NT2/D1 (cell line): ENCODE results near the gene S1PR3.

ENCODE experiments used
- DNase-seq: peaks from one replicate; pipeline ENCODE4 v3.0.0-alpha.2; 2011; ENCODE audit warnings: low read depth, low spot score
- H3K27me3 ChIP-seq: 2 replicates; pipeline ENCODE4 v1.6.0; 2011; ENCODE audit warnings: mild to moderate bottlenecking; ENCODE audit not compliant: insufficient read length, insufficient read depth
- H3K36me3 ChIP-seq: 2 replicates; pipeline ENCODE4 v1.6.1; 2011; ENCODE audit warnings: mild to moderate bottlenecking, low read length, mixed read lengths; ENCODE audit not compliant: insufficient read depth, insufficient read length
- H3K4me1 ChIP-seq: 2 replicates; pipeline ENCODE4 v1.5.1; 2011; ENCODE audit not compliant: insufficient read depth, insufficient read length
- H3K4me3 ChIP-seq: 2 replicates; pipeline ENCODE4 v1.5.1; 2011; ENCODE audit warnings: low read depth; ENCODE audit not compliant: insufficient read length
- H3K9ac ChIP-seq: 2 replicates; pipeline ENCODE4 v1.6.0; 2011; ENCODE audit warnings: low read depth; ENCODE audit not compliant: insufficient read length
- H3K9me3 ChIP-seq: 2 replicates; pipeline ENCODE4 v1.5.1; 2011; ENCODE audit warnings: mild to moderate bottlenecking, low read length; ENCODE audit not compliant: insufficient read depth
- SUZ12 ChIP-seq: IDR thresholded peaks from 2 replicates; pipeline ENCODE4 v1.6.1; 2011; ENCODE audit not compliant: insufficient read length, insufficient read depth; ENCODE audit errors: extremely low read depth
- YY1 ChIP-seq: IDR thresholded peaks from 2 replicates; pipeline ENCODE4 v1.6.1; 2011; ENCODE audit not compliant: insufficient read length, insufficient read depth
- ZNF274 ChIP-seq: IDR thresholded peaks from 2 replicates; pipeline ENCODE4 v1.6.1; 2011; ENCODE audit warnings: mild to moderate bottlenecking, low read depth, low read length

The S1PR3 gene

DNA sequence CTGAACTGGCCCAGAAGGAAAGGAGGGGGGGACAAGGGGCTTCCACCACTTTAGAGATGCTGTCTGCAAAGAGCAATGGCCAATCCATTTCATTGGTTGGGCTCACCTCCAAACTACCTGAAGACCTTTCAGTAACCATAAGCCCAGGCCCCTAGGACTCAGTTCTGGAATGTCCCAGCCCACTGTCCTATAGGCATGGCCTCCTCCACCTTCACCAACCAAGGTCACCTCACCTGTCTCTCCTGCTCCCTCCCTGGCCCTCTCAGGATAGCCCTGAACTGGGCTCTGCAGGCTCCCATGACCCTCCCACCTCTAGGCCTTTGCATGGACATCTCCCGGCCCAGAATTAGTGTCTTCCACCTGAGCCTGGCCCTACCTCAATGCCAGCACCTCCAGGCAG lies 22.4 kb downstream of the S1PR3 start:
- Histone ChIP-seq H3K4me1 (peaks cover 7% of the 10 kb centered on the region), H3K4me3 (no peak overlapping the region), H3K36me3 (no peaks in the 10 kb centered on the region), H3K9me3 (no peaks in the 10 kb centered on the region), H3K27me3 (no peaks in the 10 kb centered on the region), H3K9ac (no peak overlapping the region)
- TF ChIP-seq SUZ12 (no peak), YY1 (no peak), ZNF274 (no peak)
- no peak for DNase-seq

GRCh38 chr9:89014153-89014552 lies 22.9 kb downstream of the S1PR3 start:
- DNase-seq: no peak
- H3K9ac ChIP-seq: no peak overlapping the region
- H3K27me3 ChIP-seq: no peaks in the 10 kb centered on the region
- TF ChIP-seq ZNF274 (no peak), YY1 (no peak)
- H3K4me1 ChIP-seq: peaks cover 7% of the 10 kb centered on the region
- no peak overlapping the region for H3K4me3 ChIP-seq
- no peaks in the 10 kb centered on the region for H3K36me3 ChIP-seq
- H3K9me3 ChIP-seq: no peaks in the 10 kb centered on the region

DNA sequence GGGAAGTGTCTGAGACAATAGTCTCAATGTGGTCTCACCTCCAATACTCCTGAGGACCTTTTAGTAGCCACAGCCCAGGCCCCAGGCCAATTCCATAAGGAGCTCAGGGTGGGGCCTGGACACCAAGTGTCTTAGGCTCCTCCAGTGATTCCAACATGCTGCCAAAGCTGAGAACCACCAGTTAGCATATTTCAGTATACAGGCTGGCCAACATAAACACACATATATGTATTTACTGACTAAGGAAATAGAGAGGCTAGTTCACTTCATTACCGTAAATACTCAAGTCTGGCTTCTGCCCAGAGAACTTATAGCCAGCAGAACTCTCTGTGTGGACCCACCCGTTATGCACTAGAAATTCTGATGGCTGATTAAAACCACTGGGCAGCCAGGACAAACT lies 24.1 kb downstream of the S1PR3 start:
- no peaks in the 10 kb centered on the region for H3K9me3 ChIP-seq
- peaks cover 7% of the 10 kb centered on the region for H3K4me1 ChIP-seq
- TF ChIP-seq YY1 (no peak), ZNF274 (no peak)
- no peaks in the 10 kb centered on the region for H3K27me3 ChIP-seq
- no peak overlapping the region for H3K4me3 ChIP-seq
- DNase-seq: no peak
- no peak overlapping the region for H3K9ac ChIP-seq
- no peaks in the 10 kb centered on the region for H3K36me3 ChIP-seq

- Histone ChIP-seq H3K36me3 (no peaks in the 10 kb centered on the region), H3K27me3 (no peaks in the 10 kb centered on the region), H3K4me3 (no peak overlapping the region), H3K9ac (no peak overlapping the region), H3K9me3 (no peaks in the 10 kb centered on the region), H3K4me1 (peaks cover 9% of the 10 kb centered on the region)
- DNase-seq: no peak
- no peak for TF ChIP-seq ZNF274
Observed at GRCh38 chr9:89020754-89021153, 29.5 kb downstream of the S1PR3 start.

- TF ChIP-seq YY1 (no peak), ZNF274 (no peak), SUZ12 (no peak)
- H3K27me3 ChIP-seq: no peaks in the 10 kb centered on the region
- no peak for DNase-seq
- peaks cover 9% of the 10 kb centered on the region for H3K4me1 ChIP-seq
- no peaks in the 10 kb centered on the region for H3K36me3 ChIP-seq
- H3K4me3 ChIP-seq: no peak overlapping the region
- H3K9ac ChIP-seq: no peak overlapping the region
- no peaks in the 10 kb centered on the region for H3K9me3 ChIP-seq
Observed at GRCh38 chr9:89021154-89021803, 30.0 kb downstream of the S1PR3 start.

GRCh38 chr9:89022001-89022759 lies 30.9 kb downstream of the S1PR3 start:
- Histone ChIP-seq H3K9me3 (no peaks in the 10 kb centered on the region), H3K27me3 (no peaks in the 10 kb centered on the region), H3K9ac (no peak overlapping the region), H3K36me3 (no peaks in the 10 kb centered on the region), H3K4me3 (no peak overlapping the region), H3K4me1 (peaks cover 9% of the 10 kb centered on the region)
- no peak for TF ChIP-seq ZNF274
- TF ChIP-seq YY1: no peak
- no peak for TF ChIP-seq SUZ12
- no peak for DNase-seq

DNA sequence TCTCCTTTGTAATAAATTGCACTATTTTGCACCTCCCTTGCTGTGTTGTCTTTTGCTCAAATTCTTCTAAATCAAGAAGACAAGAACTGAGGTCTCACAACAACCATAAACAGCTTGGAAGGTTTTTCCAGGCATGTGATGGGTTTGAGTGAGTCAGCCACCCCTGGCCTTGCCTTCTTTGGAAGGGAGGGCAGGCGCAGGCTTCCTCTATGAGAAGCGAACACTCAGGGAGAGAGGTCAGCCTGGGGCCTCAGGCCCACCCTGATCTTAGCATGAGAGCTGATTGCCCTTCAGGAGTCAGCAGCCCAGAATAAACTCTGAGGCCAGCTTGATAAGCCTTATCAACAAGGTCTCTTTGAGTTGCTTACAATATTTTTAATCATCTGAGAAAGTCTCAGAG lies 31.6 kb downstream of the S1PR3 start:
- Histone ChIP-seq H3K36me3 (no peaks in the 10 kb centered on the region), H3K4me3 (no peak overlapping the region), H3K9me3 (no peaks in the 10 kb centered on the region), H3K27me3 (no peaks in the 10 kb centered on the region), H3K9ac (no peak overlapping the region), H3K4me1 (peaks cover 9% of the 10 kb centered on the region)
- TF ChIP-seq ZNF274 (no peak), SUZ12 (no peak), YY1 (no peak)
- DNase-seq: no peak

DNA sequence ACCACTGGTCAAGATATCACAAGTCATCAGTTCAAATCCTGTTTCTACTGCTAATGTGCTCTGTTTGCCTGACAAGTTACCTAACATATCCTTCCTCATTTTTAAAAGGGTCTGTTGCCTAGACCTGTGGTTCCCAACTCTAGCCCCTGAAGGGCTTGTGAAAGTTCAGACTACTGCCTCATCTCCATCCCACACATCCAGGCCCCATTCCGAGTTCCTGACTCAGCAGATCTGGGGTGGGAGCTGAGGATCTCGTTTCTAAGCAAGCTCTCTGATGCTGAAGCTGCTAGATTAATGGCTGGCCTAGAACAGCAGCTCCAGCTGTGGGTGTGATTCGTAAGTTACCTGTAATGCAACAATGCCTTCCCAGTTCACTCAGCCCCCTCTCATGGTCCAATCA lies 32.5 kb downstream of the S1PR3 start:
- no peak for DNase-seq
- no peak for TF ChIP-seq YY1
- TF ChIP-seq ZNF274: no peak
- no peak for TF ChIP-seq SUZ12
- H3K4me1 ChIP-seq: peaks cover 9% of the 10 kb centered on the region

More for the DNA sequence above, 32.5 kb downstream of the S1PR3 start:
- Histone ChIP-seq H3K4me3 (no peak overlapping the region), H3K36me3 (no peaks in the 10 kb centered on the region), H3K9me3 (no peaks in the 10 kb centered on the region), H3K9ac (no peak overlapping the region), H3K27me3 (no peaks in the 10 kb centered on the region)
